BE2C (cell line): ENCODE results near the gene DCAF10.

Experiments
- DNase-seq: peaks from one replicate; pipeline ENCODE4 v3.0.0-alpha.2; 2020
- H3K27me3 ChIP-seq: fragments of 250-450 bp; sonication (Bioruptor Pico); 2 replicates; pipeline ENCODE4 v1.5.1; 2020; ENCODE audit warnings: mild to moderate bottlenecking
- H3K36me3 ChIP-seq: fragments of 250-450 bp; sonication (Bioruptor Pico); 2 replicates; pipeline ENCODE4 v1.5.1; 2020; ENCODE audit warnings: mild to moderate bottlenecking
- H3K4me1 ChIP-seq: fragments of 250-450 bp; sonication (Bioruptor Pico); 2 replicates; pipeline ENCODE4 v1.5.1; 2020
- H3K4me3 ChIP-seq: 2 replicates; pipeline ENCODE4 v1.5.1; 2011; ENCODE audit warnings: low read depth, low read length
- H3K9me3 ChIP-seq: fragments of 250-450 bp; sonication (Bioruptor Pico); 2 replicates; pipeline ENCODE4 v1.5.1; 2020
- CTCF ChIP-seq: IDR thresholded peaks from 2 replicates; pipeline ENCODE4 v1.5.1; 2012; ENCODE audit warnings: mild to moderate bottlenecking, low read depth, low read length

The DCAF10 gene

GRCh38 chr9:37839496-37840461 lies 39.2 kb downstream of the DCAF10 start:
- H3K36me3 ChIP-seq, result peaks cover 11% of the 10 kb centered on the region
- peak; percentile 38 for DNase-seq
- no peak for TF ChIP-seq CTCF
- H3K4me1 ChIP-seq, result peaks cover 18% of the 10 kb centered on the region
- H3K4me3 ChIP-seq, result no peak overlapping the region
- no peaks in the 10 kb centered on the region for H3K27me3 ChIP-seq
- no peaks in the 10 kb centered on the region for H3K9me3 ChIP-seq

GRCh38 chr9:37840560-37841194 lies 40.1 kb downstream of the DCAF10 start:
- H3K36me3 ChIP-seq, result peaks cover 6% of the 10 kb centered on the region
- H3K27me3 ChIP-seq, result no peaks in the 10 kb centered on the region
- peak; percentile 66 for DNase-seq
- no peak for TF ChIP-seq CTCF
- peaks cover 18% of the 10 kb centered on the region for H3K4me1 ChIP-seq
- H3K9me3 ChIP-seq, result no peaks in the 10 kb centered on the region
- H3K4me3 ChIP-seq, result no peak overlapping the region

GRCh38 chr9:37852222-37852621 lies 51.6 kb downstream of the DCAF10 start:
- no peaks in the 10 kb centered on the region for H3K27me3 ChIP-seq
- TF ChIP-seq CTCF, result no peak
- H3K4me1 ChIP-seq, result peaks cover 7% of the 10 kb centered on the region; the same call in 1 of the 2 replicates
- no peaks in the 10 kb centered on the region for H3K9me3 ChIP-seq
- DNase-seq, result no peak
- no peak overlapping the region for H3K4me3 ChIP-seq
- peaks cover 9% of the 10 kb centered on the region; the same call in 1 of the 2 replicates for H3K36me3 ChIP-seq

- Histone ChIP-seq H3K4me1 (peaks cover 7% of the 10 kb centered on the region; the same call in 1 of the 2 replicates), H3K9me3 (no peaks in the 10 kb centered on the region), H3K36me3 (peaks cover 28% of the 10 kb centered on the region), H3K4me3 (no peak overlapping the region), H3K27me3 (no peaks in the 10 kb centered on the region)
- no peak for TF ChIP-seq CTCF
- no peak for DNase-seq
These were observed 56.0 kb downstream of the DCAF10 start for GRCh38 chr9:37856551-37856950.

- H3K27me3 ChIP-seq, result no peaks in the 10 kb centered on the region
- DNase-seq, result no peak
- H3K9me3 ChIP-seq, result no peaks in the 10 kb centered on the region
- H3K4me1 ChIP-seq, result peaks cover 7% of the 10 kb centered on the region; the same call in 1 of the 2 replicates
- peaks cover 42% of the 10 kb centered on the region for H3K36me3 ChIP-seq
- TF ChIP-seq CTCF, result peak; percentile 25
- H3K4me3 ChIP-seq, result no peak overlapping the region
These were observed 58.4 kb downstream of the DCAF10 start for GRCh38 chr9:37859043-37859442.
